ENCODE results near the gene FRY. TPM values are rescaled to one million over a fixed set of nuclear protein-coding genes. Genes with fewer than 3 reads are reported as not detected.

The FRY gene
- total and polyA plus RNA-seq, 10 of the 15 experiments (the other 5 are each of a cell fraction or from before 2014, with no cell fraction given): 0.18 to 1.4 (median 0.30) TPM

GRCh38 chr13:32063619-32064233, 32.2 kb downstream of the FRY start:
- WGBS (ENCODE audit: insufficient coverage, insufficient replicate concordance, low lambda C conversion rate, missing lambda C conversion rate): 46% methylated on average over 8 of the region's 8 CpGs
- Histone ChIP-seq H3K36me3 (ENCODE audit: control insufficient read depth in 2 of 2, insufficient read depth in 2 of 2, low read length in 1 of 2) (no peaks in the 10 kb centered on the region), H3K9me3 (replicated peaks; ENCODE audit: control insufficient read depth, insufficient read depth, low read length) (no peaks in the 10 kb centered on the region), H3K79me2 (ENCODE audit: control insufficient read depth, insufficient read depth, low read length) (no peaks in the 10 kb centered on the region), H3K4me2 (ENCODE audit: control insufficient read depth, insufficient read depth) (no peak overlapping the region), H3K9ac (ENCODE audit: control insufficient read depth, insufficient read depth, low read length) (no peak overlapping the region), H3K4me3 (no peak overlapping the region), H3K4me1 (ENCODE audit: control insufficient read depth, insufficient read depth, low read length) (no peaks in the 10 kb centered on the region), H2AFZ (ENCODE audit: control insufficient read depth, low read depth, low read length) (no peak overlapping the region), H3K27me3 (replicated peaks in 1 of 2; ENCODE audit: control insufficient read depth in 2 of 2, insufficient read depth in 2 of 2, low read length in 1 of 2) (no peaks in the 10 kb centered on the region), H4K20me1 (ENCODE audit: control insufficient read depth, insufficient read depth) (no peaks in the 10 kb centered on the region), H3K27ac (ENCODE audit: control insufficient read depth, insufficient read depth) (no peak overlapping the region)
- no TSS peak for BruUV-seq (replicated peaks)
- ChIA-PET POLR2A (interaction anchor here (1.0 kb wide), 1 partner anchor 32 kb away, joined by 4 read pairs; the partner anchor contains the start of gene FRY), SMC1A (ENCODE audit: uncharacterized antibody, unreplicated experiment) (interaction anchor here (1.2 to 1.4 kb wide), 3 partner anchors 13 to 117 kb away, joined by 3 to 4 read pairs (median 4); no protein-coding TSS in a partner anchor), RAD21 (ENCODE audit: unreplicated experiment) (no interaction called here), CTCF (interaction anchor here (1.1 to 1.5 kb wide), 3 partner anchors 10 to 604 kb away, joined by 3 to 4 read pairs (median 4); no protein-coding TSS in a partner anchor)
- TF ChIP-seq ZNF217 (IDR thresholded peaks at IDR 0.05): no peak
- no peak for TF ChIP-seq ATF3 (IDR thresholded peaks at IDR 0.05; ENCODE audit: borderline replicate concordance, extremely low read depth, low read depth, low read length)
- TF ChIP-seq ASH2L (IDR thresholded peaks at IDR 0.05; ENCODE audit: borderline replicate concordance, low read depth): no peak
- no peak for TF ChIP-seq TCF7 (IDR thresholded peaks at IDR 0.05; ENCODE audit: borderline replicate concordance)
- TF ChIP-seq ELK1 (IDR thresholded peaks at IDR 0.05; ENCODE audit: low read depth, low read length): no peak
- no peak for TF ChIP-seq SREBF2 (IDR thresholded peaks at IDR 0.05; ENCODE audit: low read length)
- TF ChIP-seq MYB (IDR thresholded peaks at IDR 0.05; ENCODE audit: borderline replicate concordance, low read depth, low read length): no peak
- TF ChIP-seq KDM1A (IDR thresholded peaks at IDR 0.05; ENCODE audit: borderline replicate concordance): no peak
- TF ChIP-seq MAX (IDR thresholded peaks at IDR 0.05; ENCODE audit: low read depth, low read length): no peak
- no peak for TF ChIP-seq GATAD2B (conservative IDR thresholded peaks at IDR 0.05; ENCODE audit: low read depth)
- no peak for TF ChIP-seq KAT2A (conservative IDR thresholded peaks at IDR 0.05; ENCODE audit: control insufficient read depth, low read depth, low read length)
- TF ChIP-seq NR2C2 (IDR thresholded peaks at IDR 0.05; ENCODE audit: borderline replicate concordance, control insufficient read depth, insufficient read length, low read depth): no peak
- FAIRE-seq (no peak), ATAC-seq (no peak), DNase-seq (ENCODE audit: low read depth, low spot score) (no peak)
- intact Hi-C loops (cut with micrococcal nuclease; ENCODE audit: unreplicated experiment) (no loop called here), in situ Hi-C loops (cut with MboI) (no loop called here)
